Measurements from ENCODE around the gene TMED10.
A peak's percentile ranks its signal among the peaks of the same experiment; 100 is the strongest.
"Not testable (repeated sequence)": the region's sequence is repeated elsewhere in the genome, so short reads cannot be mapped to it uniquely, and the experiment has no call there.

The TMED10 gene

DNA sequence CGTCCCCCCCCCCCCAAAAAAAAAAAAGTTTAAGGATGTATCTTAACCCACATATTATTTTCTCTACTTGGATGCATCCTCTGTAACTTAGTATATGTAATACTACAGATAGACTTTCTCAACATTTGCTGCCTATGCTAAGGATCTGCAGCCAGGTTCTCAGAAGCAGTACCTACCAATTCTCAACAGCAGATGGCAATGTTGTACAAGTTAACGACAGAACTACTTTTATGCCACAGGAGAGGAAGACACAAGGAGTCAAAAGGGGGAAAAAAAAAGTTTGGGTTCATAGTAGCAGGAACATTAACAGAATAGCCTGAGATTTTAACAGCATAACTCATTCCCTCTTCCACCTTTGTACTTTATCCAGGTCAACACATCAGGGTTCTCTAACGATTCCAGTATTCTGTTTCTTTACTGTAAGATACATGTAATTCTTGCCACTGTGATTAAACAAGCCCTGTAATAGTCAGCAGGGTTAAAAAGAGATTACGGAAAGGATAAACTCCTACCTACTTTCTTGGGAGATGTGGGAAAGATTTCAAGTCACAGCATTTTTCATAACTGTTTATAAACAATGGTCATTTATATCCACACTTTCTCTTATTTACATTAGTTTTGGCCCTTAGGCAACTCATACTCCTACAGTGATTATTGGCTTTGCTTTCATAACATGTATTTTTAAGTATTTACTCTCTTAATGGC is 43.9 kb downstream of the TMED10 start:
- peaks cover 69% of the 10 kb centered on the region for H3K36me3 Mint-ChIP-seq
- H3K4me1 Mint-ChIP-seq: peaks cover 5% of the 10 kb centered on the region
- H3K9me3 Mint-ChIP-seq: no peaks in the 10 kb centered on the region
- H3K4me3 Mint-ChIP-seq: no peak overlapping the region
- peak; percentile 76 for ATAC-seq
- no peak overlapping the region for H3K27ac Mint-ChIP-seq
- peak; percentile 52 to 68 for DNase-seq (ENCODE audit: low spot score in 2 of 2)

DNA sequence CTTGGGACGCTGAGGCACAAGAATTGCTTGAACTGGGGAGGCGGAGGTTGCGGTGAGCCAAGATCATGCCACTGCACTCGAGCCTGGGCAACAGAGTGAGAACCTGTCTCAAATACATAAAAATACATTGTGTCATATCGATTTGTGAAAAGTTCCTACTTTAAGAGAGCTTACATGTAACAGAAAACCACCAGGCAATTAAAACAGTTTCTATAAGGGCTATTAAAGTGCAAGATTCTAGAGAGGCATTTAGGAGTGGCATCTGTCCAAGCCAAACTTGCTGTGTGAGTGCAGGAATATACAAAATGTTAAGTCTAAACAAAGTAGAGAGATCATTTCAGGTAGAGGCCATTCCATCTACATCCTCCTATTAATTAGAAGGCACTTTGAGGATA is 47.8 kb downstream of the TMED10 start:
- no peak overlapping the region for H3K27ac Mint-ChIP-seq
- peak overlapping the region; percentile 98 for H3K4me3 Mint-ChIP-seq
- peaks cover 52% of the 10 kb centered on the region for H3K36me3 Mint-ChIP-seq
- ATAC-seq (no peak), DNase-seq (ENCODE audit: low spot score in 2 of 2) (no peak)
- peaks cover 30% of the 10 kb centered on the region for H3K4me1 Mint-ChIP-seq
- H3K9me3 Mint-ChIP-seq: no peaks in the 10 kb centered on the region

DNA sequence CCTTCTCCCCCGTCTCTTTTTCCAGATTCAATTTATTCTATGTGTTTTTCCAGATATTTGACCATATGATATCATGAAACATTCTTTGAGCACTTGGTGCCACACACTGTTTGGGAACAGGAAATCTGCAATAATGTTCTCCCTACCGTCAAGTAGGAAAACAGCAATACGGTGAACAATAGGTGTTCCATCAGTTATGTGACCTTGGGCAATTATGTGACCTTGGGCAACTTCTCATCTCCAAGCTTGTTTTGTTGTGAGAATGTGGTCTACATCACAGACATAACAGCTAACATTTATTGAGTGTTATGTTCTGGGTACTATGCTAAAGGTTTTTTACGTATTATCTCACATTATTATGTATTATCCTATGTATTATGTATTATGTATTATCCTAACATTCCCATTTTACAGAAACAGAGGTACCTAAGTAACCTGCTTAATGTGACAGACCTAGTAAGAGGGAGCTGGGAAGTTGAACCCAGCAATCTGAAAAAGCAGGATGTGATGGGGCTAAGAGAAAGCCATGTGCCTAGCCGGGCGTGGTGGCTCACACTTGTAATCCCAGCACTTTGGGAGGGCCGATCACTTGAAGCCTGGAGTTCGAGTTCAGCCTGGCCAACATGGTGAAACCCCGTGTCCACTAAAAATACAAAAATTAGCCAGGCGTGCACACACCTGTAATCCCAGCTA is 48.4 kb downstream of the TMED10 start:
- Mint-ChIP-seq H3K36me3 (peaks cover 48% of the 10 kb centered on the region), H3K4me3 (peak overlapping the region; percentile 98), H3K4me1 (peaks cover 30% of the 10 kb centered on the region), H3K9me3 (no peaks in the 10 kb centered on the region), H3K27ac (peak overlapping the region; percentile 99)
- DNase-seq (ENCODE audit: low spot score in 2 of 2) (no peak), ATAC-seq (no peak)

DNA sequence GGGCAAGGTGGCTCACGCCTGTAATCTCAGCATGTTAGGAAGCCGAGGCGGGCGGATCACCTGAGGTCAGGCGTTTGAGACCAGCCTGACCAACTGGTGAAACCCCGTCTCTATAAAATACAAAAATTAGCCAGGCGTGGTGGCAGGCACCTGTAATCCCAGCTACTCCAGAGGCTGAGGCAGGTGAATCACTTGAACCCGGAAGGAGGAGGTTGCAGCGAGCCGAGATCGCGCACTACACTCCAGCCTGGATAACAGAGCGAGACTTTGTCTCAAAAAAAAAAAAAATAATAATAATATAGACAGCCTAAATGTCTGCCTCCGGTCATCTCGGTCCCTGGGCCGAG is 49.0 kb downstream of the TMED10 start:
- ATAC-seq; H3K9me3 Mint-ChIP-seq; DNase-seq (ENCODE audit: low spot score in 2 of 2): not testable (repeated sequence)
- Mint-ChIP-seq H3K27ac (peak overlapping the region; percentile 99), H3K4me3 (peak overlapping the region; percentile 98), H3K36me3 (peaks cover 42% of the 10 kb centered on the region), H3K4me1 (peaks cover 30% of the 10 kb centered on the region)

DNA sequence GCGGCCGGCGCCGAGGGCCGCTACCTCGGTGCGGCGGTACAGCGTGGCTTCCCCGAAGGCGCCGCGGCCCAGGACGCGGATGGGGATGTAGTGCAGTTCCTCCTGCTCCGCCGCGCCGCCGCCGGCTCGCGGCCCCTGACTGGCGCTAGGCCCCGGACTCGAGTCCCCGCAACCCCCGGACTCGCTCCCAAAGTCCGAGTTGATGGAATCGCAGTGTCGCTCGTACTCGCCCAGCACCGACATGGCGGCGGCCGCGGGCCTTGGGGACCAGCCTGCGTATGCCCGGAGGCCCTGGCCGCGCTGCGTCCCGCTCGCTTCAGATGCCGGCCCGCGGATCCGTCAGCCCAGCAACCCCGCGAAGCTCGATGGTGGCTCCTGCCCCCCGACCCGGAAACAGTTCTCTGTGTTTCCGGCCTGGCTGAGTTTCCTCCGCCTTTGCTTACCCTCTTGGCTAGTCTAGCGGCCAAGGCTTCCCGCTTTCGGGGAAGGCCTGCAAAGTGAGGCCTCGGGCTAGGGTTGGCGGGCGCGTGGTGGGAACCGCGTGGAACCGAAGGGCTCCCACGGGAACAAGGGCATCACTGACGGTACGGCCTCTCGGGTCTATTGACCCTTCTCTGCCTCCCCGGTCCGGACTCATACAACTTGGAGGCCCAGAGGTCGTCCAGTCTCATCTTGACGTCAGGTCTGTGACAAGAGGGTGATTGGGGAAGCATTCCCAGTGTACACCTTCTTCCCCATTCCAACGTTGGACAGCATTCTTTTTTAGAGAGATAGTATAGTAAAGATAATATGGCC is 49.5 kb downstream of the TMED10 start, which contains the start of gene NEK9:
NEK9 (minus strand) TSS at position 370 of the 795 bp plus-strand sequence; CDS start at position 243, 127 bp downstream.
- Mint-ChIP-seq H3K9me3 (no peaks in the 10 kb centered on the region), H3K4me3 (peak within 1 kb of the TSS; percentile 98), H3K36me3 (peaks cover 41% of the 10 kb centered on the region), H3K27ac (peak within 1 kb of the TSS; percentile 99), H3K4me1 (peaks cover 30% of the 10 kb centered on the region)
- peak; percentile 80 to 95 for DNase-seq (ENCODE audit: low spot score in 2 of 2)
- peak; percentile 98 for ATAC-seq

DNA sequence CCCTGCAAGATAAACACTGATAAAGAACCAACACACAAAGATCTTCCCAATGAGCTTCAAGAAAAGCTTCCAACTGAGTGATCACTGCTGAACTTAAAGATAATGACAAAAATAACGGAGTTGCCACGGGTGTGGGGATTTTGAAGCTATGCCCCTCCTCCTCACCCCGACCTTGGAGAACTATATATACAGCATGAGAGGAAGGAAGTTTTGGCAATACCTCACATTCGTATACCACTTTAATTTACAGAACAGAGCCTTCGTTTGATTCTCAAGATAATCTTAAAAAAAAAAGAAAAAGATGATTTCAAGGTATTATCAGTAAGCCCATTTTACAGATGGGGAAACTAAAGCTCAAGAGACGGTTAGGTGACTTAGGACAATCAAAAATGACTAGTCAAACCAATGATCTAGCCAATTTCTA is 50.3 kb downstream of the TMED10 start:
- ATAC-seq (no peak), DNase-seq (ENCODE audit: low spot score in 2 of 2) (no peak)
- Mint-ChIP-seq H3K4me1 (peaks cover 30% of the 10 kb centered on the region), H3K36me3 (peaks cover 48% of the 10 kb centered on the region), H3K27ac (peak overlapping the region; percentile 99), H3K4me3 (peak overlapping the region; percentile 98), H3K9me3 (no peaks in the 10 kb centered on the region)

DNA sequence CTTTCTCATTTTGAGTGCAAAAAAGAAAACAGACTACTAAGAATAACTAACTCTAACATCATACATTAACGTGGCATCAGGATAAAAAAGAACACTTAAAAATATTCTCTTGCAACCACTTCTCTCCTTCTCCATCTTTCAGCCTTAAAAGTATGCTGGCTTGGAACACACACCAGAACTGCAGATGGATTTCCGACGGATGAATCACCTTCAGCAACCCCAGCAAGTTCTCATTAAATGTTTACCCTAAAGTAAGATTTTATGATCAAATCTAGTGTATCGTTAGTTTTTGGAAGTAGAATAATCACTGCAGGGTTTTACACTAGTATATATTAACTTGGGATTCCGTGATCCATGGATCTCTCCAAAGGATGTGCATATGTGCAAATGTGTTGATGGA is 50.8 kb downstream of the TMED10 start:
- H3K36me3 Mint-ChIP-seq: peaks cover 49% of the 10 kb centered on the region
- DNase-seq (ENCODE audit: low spot score in 2 of 2) (no peak), ATAC-seq (no peak)
- peak overlapping the region; percentile 98 for H3K4me3 Mint-ChIP-seq
- H3K9me3 Mint-ChIP-seq: no peaks in the 10 kb centered on the region
- H3K4me1 Mint-ChIP-seq: peaks cover 32% of the 10 kb centered on the region
- H3K27ac Mint-ChIP-seq: peak overlapping the region; percentile 99

DNA sequence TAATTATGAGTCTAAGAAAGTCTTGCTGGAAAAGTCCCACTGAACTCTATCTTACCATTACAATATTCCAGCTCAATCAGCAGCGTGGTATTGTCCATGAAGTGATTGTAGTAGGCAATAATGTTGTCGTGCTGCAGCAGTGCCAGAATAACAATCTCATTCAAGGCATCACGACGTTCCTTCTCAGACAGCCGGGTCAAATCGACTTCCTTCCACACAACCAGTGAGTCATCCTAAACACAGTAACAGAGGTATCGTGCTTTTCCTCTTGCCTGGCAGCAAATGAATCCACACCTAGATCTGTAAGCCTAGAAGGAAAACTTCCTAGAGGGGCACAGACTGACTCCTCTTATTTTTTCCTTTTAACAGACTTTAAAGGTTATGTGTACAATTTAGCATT is 52.4 kb downstream of the TMED10 start:
- Mint-ChIP-seq H3K27ac (peak overlapping the region; percentile 69), H3K9me3 (no peaks in the 10 kb centered on the region), H3K4me1 (peaks cover 36% of the 10 kb centered on the region), H3K4me3 (peak overlapping the region; percentile 14), H3K36me3 (peaks cover 56% of the 10 kb centered on the region)
- ATAC-seq (no peak), DNase-seq (ENCODE audit: low spot score in 2 of 2) (no peak)

DNA sequence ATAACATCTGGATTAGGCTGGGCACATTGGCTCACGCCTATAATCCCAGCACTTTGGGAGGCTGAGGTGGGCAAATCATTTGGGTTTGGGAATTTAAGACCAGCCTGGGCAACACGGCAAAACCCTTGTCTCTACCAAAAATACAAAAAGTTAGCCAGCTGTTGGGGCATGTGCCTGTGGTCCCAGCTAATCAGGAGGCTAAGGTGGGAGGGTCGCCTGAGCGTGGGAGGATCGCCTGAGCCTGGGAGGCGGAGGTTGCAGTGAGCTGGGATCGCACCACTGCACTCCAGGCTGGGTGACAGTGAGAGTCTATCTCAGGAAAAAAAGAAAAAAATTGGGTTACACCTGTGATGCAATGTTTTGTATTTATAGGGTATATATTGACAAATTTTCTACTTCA is 54.9 kb downstream of the TMED10 start:
- Mint-ChIP-seq H3K36me3 (peaks cover 62% of the 10 kb centered on the region), H3K27ac (no peak overlapping the region), H3K4me1 (peaks cover 30% of the 10 kb centered on the region), H3K4me3 (no peak overlapping the region), H3K9me3 (no peaks in the 10 kb centered on the region)
- no peak for DNase-seq (ENCODE audit: low spot score in 2 of 2)
- ATAC-seq: no peak

DNA sequence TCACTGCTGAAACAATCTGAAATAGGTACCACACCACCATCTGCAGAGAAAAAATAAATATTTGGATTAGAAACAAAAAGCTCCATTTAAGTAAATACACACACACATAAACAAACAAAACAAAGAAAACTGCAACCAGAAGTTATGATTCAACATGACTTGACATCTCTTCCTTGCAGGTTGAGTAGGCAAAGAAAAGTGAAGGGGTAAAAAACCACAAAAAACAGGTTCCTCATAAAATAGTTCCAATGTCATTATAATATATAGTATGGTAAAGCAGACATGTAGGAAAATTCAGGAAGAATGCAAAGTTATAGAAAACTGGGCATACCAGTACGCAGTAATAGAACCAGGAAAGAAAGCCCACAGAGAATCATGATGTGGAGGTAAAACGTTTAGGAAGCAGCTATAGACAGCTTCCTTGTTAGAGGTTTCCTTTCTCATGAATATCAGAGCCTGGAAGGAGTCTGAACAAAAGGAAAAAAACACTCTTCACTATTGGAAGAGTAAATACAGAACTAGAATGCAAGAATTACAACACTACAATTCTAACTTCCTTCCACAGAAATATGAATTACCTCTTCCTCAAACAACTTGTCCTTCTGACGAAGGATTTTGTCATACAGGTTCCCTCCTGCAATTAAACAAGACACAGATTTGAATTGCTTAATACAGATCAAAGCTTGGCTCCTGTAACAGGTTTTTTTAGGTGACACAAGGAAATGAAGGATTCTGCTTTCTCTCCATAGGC is 55.7 kb downstream of the TMED10 start:
- DNase-seq (ENCODE audit: low spot score in 2 of 2) (no peak), ATAC-seq (no peak)
- H3K9me3 Mint-ChIP-seq: no peaks in the 10 kb centered on the region
- H3K36me3 Mint-ChIP-seq: peaks cover 71% of the 10 kb centered on the region
- H3K27ac Mint-ChIP-seq: no peak overlapping the region
- H3K4me1 Mint-ChIP-seq: peaks cover 24% of the 10 kb centered on the region
- no peak overlapping the region for H3K4me3 Mint-ChIP-seq

DNA sequence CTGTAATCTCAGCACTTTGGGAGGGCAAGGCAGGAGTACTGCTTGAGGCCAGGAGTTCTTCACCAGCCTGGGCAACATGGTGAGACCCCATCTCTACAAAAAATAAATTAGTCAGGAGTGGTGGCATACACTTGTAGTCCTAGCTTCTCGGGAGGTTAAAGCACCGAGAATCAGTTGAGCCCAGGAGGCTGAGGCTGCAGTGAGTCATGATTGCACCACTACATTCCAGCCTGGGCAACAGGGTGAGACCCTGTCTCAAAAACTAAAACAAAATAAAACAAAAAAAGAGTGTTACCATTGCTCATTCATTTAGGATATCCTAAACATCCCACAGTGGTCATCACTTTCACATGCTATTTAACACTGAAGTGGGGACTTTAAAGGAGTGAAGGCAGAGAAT is 57.4 kb downstream of the TMED10 start:
- peaks cover 79% of the 10 kb centered on the region for H3K36me3 Mint-ChIP-seq
- peaks cover 14% of the 10 kb centered on the region for H3K4me1 Mint-ChIP-seq
- H3K27ac Mint-ChIP-seq: no peak overlapping the region
- no peak overlapping the region for H3K4me3 Mint-ChIP-seq
- DNase-seq (ENCODE audit: low spot score in 2 of 2) (no peak), ATAC-seq (no peak)
- no peaks in the 10 kb centered on the region for H3K9me3 Mint-ChIP-seq

DNA sequence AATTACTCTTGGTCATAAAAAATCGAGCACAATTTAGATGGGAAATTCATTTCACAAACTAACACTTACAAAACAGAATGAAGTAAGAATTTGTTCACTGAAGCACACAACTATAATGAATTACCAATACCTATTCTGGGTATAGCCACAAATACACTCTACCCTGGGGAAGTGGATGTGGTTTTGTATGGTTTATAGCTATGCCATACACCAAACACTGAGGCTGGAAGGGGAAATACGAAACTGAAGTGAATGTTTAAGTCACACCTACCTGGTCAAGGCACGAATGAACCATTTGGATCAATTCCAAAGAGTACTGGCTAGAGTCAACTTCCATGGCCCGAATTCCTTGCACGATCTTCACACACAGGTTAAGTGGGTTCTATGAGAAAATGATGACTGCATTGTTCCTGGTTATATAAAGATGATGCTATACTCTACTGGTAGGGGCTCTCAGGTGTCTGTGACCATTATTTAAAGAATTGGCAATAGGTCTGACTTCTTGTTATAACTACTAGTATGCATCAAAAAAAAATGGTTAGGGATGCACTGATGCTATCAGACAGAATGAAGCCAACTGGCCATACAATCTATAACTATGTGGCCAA is 62.4 kb downstream of the TMED10 start:
- Mint-ChIP-seq H3K27ac (peak overlapping the region; percentile 74), H3K4me3 (no peak overlapping the region), H3K4me1 (peaks cover 11% of the 10 kb centered on the region), H3K36me3 (peaks cover 91% of the 10 kb centered on the region), H3K9me3 (no peaks in the 10 kb centered on the region)
- peak; percentile 83 for ATAC-seq
- no peak for DNase-seq (ENCODE audit: low spot score in 2 of 2)

DNA sequence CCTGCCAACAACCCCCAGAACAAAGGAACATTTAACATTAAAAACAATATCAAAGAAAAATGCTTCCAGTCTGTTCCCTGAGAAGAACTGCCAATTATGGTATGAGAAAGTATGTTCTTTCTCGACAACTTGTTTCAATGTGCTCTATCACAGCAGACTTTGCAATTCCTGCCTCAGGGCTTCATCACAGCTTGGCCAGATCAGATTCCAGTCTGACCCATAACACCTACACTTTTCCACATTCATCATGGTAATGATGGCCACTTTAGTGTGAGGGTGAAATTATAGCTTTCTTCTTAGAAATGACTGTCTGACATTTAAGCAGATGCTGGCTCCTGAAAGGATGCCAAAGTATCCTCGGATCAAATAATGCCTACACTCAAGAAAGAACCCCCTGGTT is 66.5 kb downstream of the TMED10 start:
- Mint-ChIP-seq H3K36me3 (peaks cover 94% of the 10 kb centered on the region), H3K4me1 (peaks cover 11% of the 10 kb centered on the region), H3K9me3 (no peaks in the 10 kb centered on the region)

DNA sequence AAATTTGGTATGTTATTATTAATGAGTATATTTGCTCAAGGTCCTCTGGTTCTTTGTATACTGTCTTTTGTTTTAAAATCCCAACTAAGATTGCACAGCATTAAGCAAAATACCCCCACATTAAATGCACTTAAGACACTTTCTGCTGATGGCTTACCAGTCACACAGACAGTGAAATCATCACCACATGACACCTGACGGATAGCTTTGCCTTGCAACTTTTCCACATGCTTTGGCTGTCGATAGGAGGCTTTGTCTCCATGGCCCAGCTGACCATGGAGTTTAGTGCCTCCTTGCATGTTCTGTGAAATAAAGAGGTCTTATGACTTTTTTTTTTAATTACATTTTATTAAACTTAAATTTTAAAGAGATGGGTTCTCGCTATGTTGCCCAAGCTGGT is 69.2 kb downstream of the TMED10 start:
- Mint-ChIP-seq H3K36me3 (peaks cover 100% of the 10 kb centered on the region), H3K27ac (no peak overlapping the region), H3K9me3 (no peaks in the 10 kb centered on the region), H3K4me3 (no peak overlapping the region), H3K4me1 (no peaks in the 10 kb centered on the region)
- DNase-seq (ENCODE audit: low spot score in 2 of 2): no peak
- ATAC-seq: no peak

More for the DNA sequence above, 66.5 kb downstream of the TMED10 start:
- Mint-ChIP-seq H3K27ac (peak overlapping the region; percentile 57), H3K4me3 (no peak overlapping the region)
- ATAC-seq (no peak), DNase-seq (ENCODE audit: low spot score in 2 of 2) (no peak)
